ENCODE data around the gene NFAT5. TPM values are rescaled to one million over a fixed set of nuclear protein-coding genes. Genes with fewer than 3 reads are reported as not detected.

Gene NFAT5
- total RNA-seq, 1 experiment from 2014 or later = 5.1 TPM

DNA sequence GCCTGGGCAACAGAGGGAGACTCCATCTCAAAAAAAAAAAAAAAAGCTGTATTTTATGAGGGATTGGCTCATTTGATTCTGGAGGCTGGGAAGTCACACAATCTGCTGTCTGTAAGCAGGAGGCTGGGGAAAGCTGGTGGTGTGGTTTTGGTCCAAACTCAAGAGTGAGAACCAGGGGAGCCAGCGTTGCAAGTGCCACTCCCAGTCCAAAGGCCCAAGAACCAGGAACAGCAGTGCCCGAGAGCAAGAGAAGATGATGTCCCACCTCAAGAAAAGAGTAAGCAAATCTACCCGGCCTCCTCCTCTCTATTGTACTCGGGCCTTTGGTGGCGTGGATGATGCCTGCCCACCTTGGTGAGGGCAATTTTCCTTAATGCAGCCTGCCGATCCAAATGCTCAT, 166.3 kb downstream of the NFAT5 start:
- no peak for DNase-seq (ENCODE audit: low spot score)

DNA sequence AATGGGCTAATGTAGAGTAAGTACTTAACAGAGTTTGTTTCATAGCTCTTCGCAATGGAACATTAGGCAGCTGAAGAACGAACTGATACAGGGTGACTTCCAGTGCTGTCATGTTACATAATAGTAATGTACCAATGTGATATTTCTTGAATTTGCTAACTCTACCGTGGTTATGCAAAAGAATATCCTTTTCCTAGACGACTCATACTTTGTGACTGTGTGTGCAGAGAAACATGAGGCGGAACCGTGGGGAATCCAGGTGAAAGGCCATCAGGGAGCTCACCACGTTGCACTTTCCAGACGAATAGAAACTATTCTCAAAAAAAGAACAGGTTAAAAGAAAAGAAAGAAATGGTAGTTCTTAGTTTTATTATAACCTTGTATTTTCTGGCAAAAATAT, 175.8 kb downstream of the NFAT5 start:
- no peak for DNase-seq (ENCODE audit: low spot score)

DNA sequence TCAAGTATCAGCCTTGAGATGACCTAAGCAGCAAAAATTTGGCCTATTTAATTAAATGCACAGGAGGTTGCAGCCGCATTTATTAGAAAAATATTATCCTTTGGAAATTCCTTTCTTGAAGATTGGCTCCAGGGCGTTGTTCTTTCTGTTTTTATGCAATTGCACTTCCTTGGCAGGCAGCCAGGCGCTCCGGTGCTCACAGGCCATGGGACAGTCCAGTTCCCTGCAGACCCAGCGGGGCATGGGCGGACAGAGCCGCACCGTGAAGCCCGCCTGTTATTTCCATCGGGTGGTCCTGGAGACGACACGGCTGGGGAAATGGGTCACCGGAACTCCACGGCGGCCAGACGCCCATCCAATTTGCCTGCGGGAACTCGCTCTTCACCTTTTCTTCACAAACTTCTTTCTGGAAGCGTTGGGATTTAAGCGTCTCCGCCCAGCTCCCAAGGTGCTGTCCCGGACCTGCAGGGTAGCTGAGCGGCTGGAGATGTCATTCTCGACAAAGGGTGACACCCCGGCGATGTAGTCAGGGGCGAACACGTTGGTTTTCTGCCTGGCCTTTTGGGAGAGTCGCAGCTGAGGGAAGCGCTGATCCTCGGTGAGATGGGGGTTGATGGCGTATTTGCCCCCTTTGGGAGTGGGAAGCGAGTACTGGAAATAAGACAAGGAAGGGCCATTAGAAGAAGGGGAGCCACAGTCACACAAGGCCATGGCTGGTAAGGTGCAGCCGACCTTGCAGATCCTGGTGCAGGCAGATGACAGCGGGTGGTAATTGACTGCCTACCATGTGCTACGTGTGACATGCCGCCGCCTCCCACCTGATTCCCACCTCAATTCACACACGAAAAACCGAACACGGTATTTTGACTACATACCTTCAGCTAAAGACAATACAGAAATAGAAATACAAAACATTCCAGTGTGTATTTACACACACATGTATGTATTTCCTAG, 176.5 kb downstream of the NFAT5 start:
- DNase-seq (ENCODE audit: low spot score) = no peak

DNA sequence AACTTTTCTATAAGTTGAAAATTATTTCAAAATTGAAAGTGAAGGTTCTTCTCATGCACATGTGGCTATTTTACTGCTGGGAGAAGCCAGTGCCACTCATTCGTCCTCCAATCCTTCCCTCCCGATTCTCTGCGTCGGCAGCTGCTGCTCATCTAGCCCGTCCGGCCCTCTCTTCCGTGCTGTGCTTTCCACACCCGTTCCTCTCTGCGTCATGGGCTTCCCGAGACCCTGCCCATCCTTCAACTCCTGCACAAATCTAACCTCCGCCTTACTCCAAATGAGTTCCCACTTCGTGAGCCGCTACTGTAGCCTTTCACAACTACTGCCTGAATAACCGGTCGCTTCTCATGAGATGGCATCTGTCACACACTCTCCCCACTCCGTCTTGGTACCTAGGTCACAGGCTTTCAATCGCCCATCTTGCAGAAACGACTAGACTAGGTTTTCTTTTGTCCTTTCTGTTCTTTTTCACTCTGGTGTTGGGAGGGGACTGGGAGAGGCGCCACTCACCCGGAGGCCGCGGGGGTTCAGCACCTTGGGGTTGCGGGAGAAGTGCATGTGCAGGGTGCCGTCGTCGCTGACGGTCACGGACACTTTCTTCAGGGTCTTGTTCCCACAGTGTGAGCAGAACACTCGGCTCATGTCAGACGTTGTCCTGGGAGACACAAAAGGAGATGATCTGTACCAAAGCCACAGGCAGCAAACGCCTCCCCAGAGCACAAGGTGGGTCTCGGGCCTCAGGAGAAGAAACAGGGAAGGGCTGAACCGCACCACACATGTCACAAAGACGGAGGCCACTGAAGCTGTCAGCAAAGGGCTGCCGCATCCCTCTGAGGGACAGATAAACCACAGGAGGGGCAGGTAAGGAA, 178.8 kb downstream of the NFAT5 start:
- DNase-seq (ENCODE audit: low spot score) = no peak

DNA sequence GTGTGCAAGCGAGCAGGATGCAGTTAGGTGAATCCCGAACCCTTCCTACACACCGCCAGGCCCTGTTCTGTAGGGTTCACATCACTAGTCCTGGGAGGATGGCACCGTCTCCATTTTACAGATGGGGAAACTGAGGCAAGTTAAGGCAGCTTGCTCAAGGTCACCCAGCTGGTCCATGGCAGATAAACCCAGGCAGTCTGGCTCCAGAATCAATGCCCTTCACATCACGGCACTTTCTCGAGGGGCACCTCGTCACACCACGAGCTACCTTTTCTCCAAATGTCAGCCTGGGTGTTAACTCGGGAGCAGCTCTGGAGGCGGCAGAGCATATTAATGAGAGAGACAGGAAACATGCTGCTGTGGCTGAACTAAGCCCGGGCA, 179.5 kb downstream of the NFAT5 start:
- DNase-seq (ENCODE audit: low spot score) = no peak

DNA sequence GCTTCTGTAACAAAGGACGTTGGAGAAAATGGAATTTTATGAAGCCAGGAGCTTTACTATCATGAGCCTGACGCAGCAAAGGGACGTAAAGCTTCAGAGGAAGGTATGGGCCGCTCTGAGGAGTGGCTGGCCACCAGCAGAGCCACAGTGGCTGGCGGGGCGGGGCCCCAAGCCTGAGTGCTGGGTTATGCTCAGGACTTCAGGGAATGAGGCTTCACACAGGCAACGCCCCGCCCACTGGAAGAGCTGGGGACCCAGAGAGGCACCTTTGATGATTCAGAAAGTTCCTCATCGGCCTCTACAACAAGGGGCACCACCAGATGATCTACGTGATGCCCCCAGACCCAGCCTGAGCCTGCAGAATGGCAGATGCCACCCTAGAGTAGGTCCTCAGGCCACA, 180.2 kb downstream of the NFAT5 start:
- no peak for DNase-seq (ENCODE audit: low spot score)

DNA sequence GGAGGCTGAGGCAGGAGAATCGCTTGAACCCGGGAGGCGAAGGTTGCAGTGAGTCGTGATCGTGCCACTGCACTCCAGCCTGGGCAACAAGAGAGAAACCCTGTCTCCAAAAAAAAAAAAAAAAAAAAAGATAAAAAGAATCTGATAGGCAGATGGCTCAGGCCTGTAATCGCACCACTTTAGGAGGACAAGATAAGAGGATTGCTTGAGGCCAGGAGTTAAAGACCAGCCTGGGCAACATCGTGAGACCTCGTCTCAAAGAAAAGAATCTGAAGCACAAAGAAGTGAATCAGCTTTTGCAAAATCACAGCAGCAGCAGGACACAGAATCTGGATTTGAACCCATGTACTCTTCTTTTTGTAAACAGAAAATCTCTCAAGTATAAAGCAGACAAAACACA, 181.3 kb downstream of the NFAT5 start:
- no peak for DNase-seq (ENCODE audit: low spot score)

DNA sequence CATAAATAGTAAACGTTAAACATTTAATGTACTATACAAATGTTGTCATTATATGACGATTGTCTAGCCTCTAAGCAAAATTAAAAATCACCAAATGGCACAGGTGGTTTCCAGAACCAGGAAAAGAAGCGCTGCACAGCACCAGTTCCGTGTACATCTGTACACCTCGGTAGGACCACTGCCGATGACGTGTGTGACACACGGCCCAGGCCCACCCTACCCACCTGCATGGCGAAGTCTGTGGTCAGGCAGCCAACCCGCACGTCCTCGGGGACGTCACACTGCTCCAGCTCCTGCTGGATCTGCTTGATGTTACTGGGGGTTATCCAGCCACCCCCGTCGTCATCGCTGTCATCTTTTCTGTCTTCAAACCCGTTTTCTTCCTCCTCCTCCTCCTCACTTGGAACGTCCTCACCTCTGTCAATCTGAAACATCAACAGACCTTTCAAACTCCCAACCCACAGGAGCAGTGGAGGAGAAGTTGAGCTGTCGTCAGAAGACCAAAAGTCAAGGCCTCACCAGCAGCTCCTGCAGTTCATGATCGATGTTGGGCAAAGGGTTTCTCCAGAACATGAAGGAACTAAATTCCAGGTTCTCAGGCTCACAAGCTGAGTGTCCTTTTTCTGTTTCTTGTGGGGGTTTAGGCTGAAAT, 183.1 kb downstream of the NFAT5 start:
- no peak for DNase-seq (ENCODE audit: low spot score)

DNA sequence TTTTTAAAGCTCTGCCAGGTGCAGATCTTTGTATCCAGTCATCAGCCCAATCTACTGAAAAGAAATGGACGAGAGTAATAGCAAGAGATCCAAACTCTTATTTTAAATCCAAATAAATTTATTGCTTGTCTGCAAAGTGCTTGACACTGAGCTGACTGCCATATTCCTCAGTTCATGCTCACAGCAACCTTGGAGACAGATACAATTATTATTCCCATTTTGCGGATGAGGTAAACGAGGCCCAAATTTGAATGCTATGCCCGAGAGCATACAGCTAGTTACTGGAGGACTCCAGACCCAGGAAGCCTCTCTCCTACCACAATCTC, 188.3 kb downstream of the NFAT5 start:
- no peak for DNase-seq (ENCODE audit: low spot score)

Other genes with a start within 250 kb of the NFAT5 start
- 36.9 and 38.5 TPM in 2 replicates for gene PDF, start 235.4 kb upstream of the NFAT5 start, total RNA-seq (2014; rRNA removed; shearing (Covaris generic))
- 28.8 and 30.8 TPM in 2 replicates for gene COG8, start 226.4 kb upstream of the NFAT5 start, total RNA-seq (2014; rRNA removed; shearing (Covaris generic))
- gene NIP7, start 226.2 kb upstream of the NFAT5 start, total RNA-seq (2014; rRNA removed; shearing (Covaris generic)) = 28.9 and 44.9 TPM in 2 replicates
- not detected in 2 replicates for gene TMED6, start 214.2 kb upstream of the NFAT5 start, total RNA-seq (2014; rRNA removed; shearing (Covaris generic))
- 6.9 and 7.8 TPM in 2 replicates for gene TERF2, start 180.0 kb upstream of the NFAT5 start, total RNA-seq (2014; rRNA removed; shearing (Covaris generic))
- 111 and 128 TPM in 2 replicates for gene CYB5B, start 141.3 kb upstream of the NFAT5 start, total RNA-seq (2014; rRNA removed; shearing (Covaris generic))
- 2,318 and 2,447 TPM in 2 replicates for gene NQO1, start 160.6 kb downstream of the NFAT5 start, total RNA-seq (2014; rRNA removed; shearing (Covaris generic))
- 13.3 and 20.2 TPM in 2 replicates for gene NOB1, start 189.0 kb downstream of the NFAT5 start, total RNA-seq (2014; rRNA removed; shearing (Covaris generic))
- 12.6 and 15.1 TPM in 2 replicates for gene WWP2, start 196.4 kb downstream of the NFAT5 start, total RNA-seq (2014; rRNA removed; shearing (Covaris generic))

Measured in H4 (cell line).